GM12878 (cell line): Measurements from ENCODE around the gene OR2L8. TPM values are rescaled to one million over a fixed set of nuclear protein-coding genes. Genes with fewer than 3 reads are reported as not detected.

Source experiments
- ATAC-seq: fragments of 200-7000 bp; cut with Tn5 transposase; 3 replicates; pipeline ENCODE4 v1.9.1; 2020; ENCODE audit warnings: mild to moderate bottlenecking, moderate library complexity
- BruUV-seq: library from RNA; stranded (reverse); fragments of 400-500 nt; replicated peaks from 2 replicates; lab custom pipeline; 2021; lab: Mats Ljungman, UMichigan
- CTCF ChIA-PET: fragments of 300-600 bp; sonication (Branson Sonifier 250); formaldehyde crosslinking; extraction: SDS; loops from one replicate; lab custom pipeline; 2021; ENCODE audit warnings: inconsistent platforms; lab: Yijun Ruan, JAX
- POLR2A ChIA-PET: fragments of 350-600 bp; formaldehyde crosslinking; extraction: SDS; loops from one replicate; lab custom pipeline; 2021; ENCODE audit warnings: inconsistent platforms; lab: Charles Lee
- RAD21 ChIA-PET: fragments of 300-600 bp; sonication (Branson Sonifier 250); formaldehyde crosslinking; loops from one replicate; lab custom pipeline; 2023; ENCODE audit warnings: antibody characterized with exemption; ENCODE audit not compliant: unreplicated experiment; lab: Charles Lee
- SMC1A ChIA-PET: fragments of 300-600 bp; sonication (Branson Sonifier 250); formaldehyde crosslinking; loops from one replicate; lab custom pipeline; 2023; ENCODE audit not compliant: unreplicated experiment, uncharacterized antibody; lab: Charles Lee
- DNase-seq: peaks from one replicate; pipeline ENCODE4 v3.0.0-alpha.2; 2011; ENCODE audit warnings: low read depth, low spot score
- FAIRE-seq: peaks from 3 replicates; lab custom pipeline; 2011; peaks lifted over from hg19 to GRCh38; lab: Jason Lieb, UNC
- H2AFZ ChIP-seq: 2 replicates; pipeline ENCODE4 v1.6.0; 2011; ENCODE audit warnings: low read depth, low read length, control low read depth; ENCODE audit not compliant: control insufficient read depth
- H3K27ac ChIP-seq: 2 replicates; pipeline ENCODE4 v1.5.1; 2011; ENCODE audit warnings: control low read depth; ENCODE audit not compliant: control insufficient read depth, insufficient read depth
- H3K27me3 ChIP-seq, 2 experiments: replicated peaks in 1 of 2; 2 replicates each; pipeline versions ENCODE4 v1.6.0 to v1.6.1; 2011; ENCODE audit warnings: low read length in 1 of 2; ENCODE audit not compliant: control insufficient read depth in 2 of 2, insufficient read depth in 2 of 2
- H3K36me3 ChIP-seq, 2 experiments: 2 replicates each; pipeline ENCODE4 v1.5.1; 2011; ENCODE audit warnings: low read length in 1 of 2; ENCODE audit not compliant: control insufficient read depth in 2 of 2, insufficient read depth in 2 of 2
- H3K4me1 ChIP-seq: 2 replicates; pipeline ENCODE4 v1.6.1; 2011; ENCODE audit warnings: mild to moderate bottlenecking, low read length, moderate library complexity, mixed read lengths; ENCODE audit not compliant: control insufficient read depth, insufficient read depth
- H3K4me2 ChIP-seq: 2 replicates; pipeline ENCODE4 v1.6.0; 2011; ENCODE audit warnings: control low read depth; ENCODE audit not compliant: control insufficient read depth, insufficient read depth
- H3K4me3 ChIP-seq: fragments of 200-600 bp; sonication (generic); 2 replicates; pipeline ENCODE4 v1.5.1; 2016
- H3K79me2 ChIP-seq: 2 replicates; pipeline ENCODE4 v1.6.0; 2011; ENCODE audit warnings: low read length; ENCODE audit not compliant: control insufficient read depth, insufficient read depth
- H3K9ac ChIP-seq: 2 replicates; pipeline ENCODE4 v1.8.0; 2011; ENCODE audit warnings: low read length, control low read depth, mixed read lengths; ENCODE audit not compliant: control insufficient read depth, insufficient read depth
- H3K9me3 ChIP-seq: replicated peaks from 3 replicates; pipeline ENCODE4 v1.5.1; 2011; ENCODE audit warnings: mild to moderate bottlenecking, low read length; ENCODE audit not compliant: control insufficient read depth, insufficient read depth
- H4K20me1 ChIP-seq: 2 replicates; pipeline ENCODE4 v1.6.0; 2011; ENCODE audit not compliant: control insufficient read depth, insufficient read depth
- ATF2 ChIP-seq: IDR thresholded peaks from 2 replicates; pipeline ENCODE4 v1.6.1; 2012; ENCODE audit warnings: low read length, inconsistent platforms
- BCL11A ChIP-seq: IDR thresholded peaks from 2 replicates; pipeline ENCODE4 v1.6.1; 2011; ENCODE audit warnings: low read depth, low read length
- CHD4 ChIP-seq: fragments of 200-600 bp; sonication (generic); IDR thresholded peaks from 2 replicates; pipeline ENCODE4 v1.6.1; 2016; ENCODE audit warnings: mild to moderate bottlenecking
- E2F8 ChIP-seq: fragments of 450-650 bp; IDR thresholded peaks from 2 replicates; pipeline ENCODE4 v1.6.1; 2018; ENCODE audit warnings: mild to moderate bottlenecking, low read depth, moderate library complexity; ENCODE audit not compliant: partially characterized antibody
- IKZF1 ChIP-seq: fragments of 450-650 bp; conservative IDR thresholded peaks from 2 replicates; pipeline ENCODE4 v1.6.1; 2017; ENCODE audit warnings: antibody characterized with exemption, mild to moderate bottlenecking
- IRF3 ChIP-seq: fragments of 450-650 bp; IDR thresholded peaks from 2 replicates; pipeline ENCODE4 v1.6.1; 2014; ENCODE audit warnings: mild to moderate bottlenecking
- JUND ChIP-seq: IDR thresholded peaks from 2 replicates; pipeline ENCODE4 v1.6.1; 2012; ENCODE audit warnings: low read depth, mild to moderate bottlenecking, low read length, improper control_type of control experiment, moderate library complexity
- NKRF ChIP-seq: fragments of 450-650 bp; conservative IDR thresholded peaks from 2 replicates; pipeline ENCODE4 v1.6.1; 2017; ENCODE audit warnings: mild to moderate bottlenecking, moderate library complexity
- WGBS: methylation state at CpG from one replicate; pipeline ENCODE4 v1.1.6; 2016; ENCODE audit warnings: low lambda C conversion rate; ENCODE audit not compliant: insufficient replicate concordance, insufficient coverage; ENCODE audit errors: missing lambda C conversion rate; 5-methylcytosine and 5-hydroxymethylcytosine counted together
- in situ Hi-C: fragments of 300-500 bp; cut with MboI; formaldehyde crosslinking; loops from 9 replicates; pipeline ENCODE4 v1.14.3; 2018; ENCODE audit warnings: mixed read lengths
- intact Hi-C: fragments of 100-400 bp; cut with micrococcal nuclease; formaldehyde crosslinking; loops from one replicate; pipeline ENCODE4 v1.14.2; 2022; ENCODE audit not compliant: unreplicated experiment
- polyA plus RNA-seq, 11 experiments: library from polyadenylated mRNA; depleted of rRNA in 4 of 11; unstranded in 6 of 11; stranded (reverse) in 5 of 11; fragments of >200 nt; fragmentation: Nextera tagmentation in 4 of 11; fragmentation: Illumina TruSeq in 1 of 11; extraction: Ambion mirVana in 4 of 11; extraction: Trizol in 1 of 11; gene quantifications; 1 replicate in 1 of 11; 2 replicates in 10 of 11; pipeline versions ENCODE4 v1.2.1 to v1.2.3, GENCODE V29; 2011 to 2016; ENCODE audit warnings: inconsistent platforms in 2 of 11, missing spikeins in 2 of 11, low read depth in 1 of 11
- total RNA-seq, 4 experiments: library from RNA; depleted of rRNA in 3 of 4; stranded (reverse); fragments of >200 nt in 3 of 4; fragmentation: Illumina TruSeq in 1 of 4; extraction: Trizol in 1 of 4; gene quantifications; 2 replicates each; pipeline versions ENCODE4 v1.2.1 to v1.2.3, GENCODE V29; 2013 to 2021

Gene OR2L8
- total and polyA plus RNA-seq, 10 of the 15 experiments (the other 5 are each of a cell fraction or from before 2014, with no cell fraction given): not detected

- Histone ChIP-seq H3K27me3 (no peaks in the 10 kb centered on the region), H3K4me3 (no peak overlapping the region), H4K20me1 (no peaks in the 10 kb centered on the region), H3K9me3 (no peaks in the 10 kb centered on the region; the same call in 2 of the 3 replicates), H3K4me2 (no peak overlapping the region), H3K4me1 (no peaks in the 10 kb centered on the region), H3K27ac (no peak overlapping the region), H3K79me2 (no peaks in the 10 kb centered on the region), H2AFZ (no peak overlapping the region), H3K36me3 (no peaks in the 10 kb centered on the region), H3K9ac (no peak overlapping the region)
- FAIRE-seq: no peak
- no TSS peak for BruUV-seq
- ChIA-PET SMC1A (no interaction called here), RAD21 (interaction anchor here (1.1 kb wide), 1 partner anchor 868 kb away, joined by 3 read pairs; no protein-coding TSS in a partner anchor), CTCF (interaction anchor here (1.3 to 1.7 kb wide), 4 partner anchors 10 to 869 kb away, joined by 3 to 13 read pairs (median 4); no protein-coding TSS in a partner anchor), POLR2A (no interaction called here)
- intact Hi-C loops: loop anchor here (5.0 to 10.0 kb wide), 2 partner anchors 306 to 748 kb away; no protein-coding TSS in a partner anchor
- ATAC-seq: no peak
- TF ChIP-seq E2F8 (no peak), ATF2 (no peak), JUND (no peak), IRF3 (no peak), CHD4 (no peak), NKRF (no peak), BCL11A (no peak), IKZF1 (no peak)
- DNase-seq: no peak
- WGBS: 74% methylated on average over 18 of the region's 18 CpGs
- in situ Hi-C loops: no loop called here
Measured at GRCh38 chr1:247936415-247936814, 12.2 kb upstream of the OR2L8 start.
